SIG-M5 treated with dmso at 0.1 percent for 504 hours (cell line): ENCODE results near the gene THSD7A.

Experiments used
- DNase-seq: peaks from one replicate; lab custom pipeline; 2025; ENCODE audit not compliant: unreplicated experiment; lab: John Stamatoyannopoulos, UW

THSD7A gene

DNA sequence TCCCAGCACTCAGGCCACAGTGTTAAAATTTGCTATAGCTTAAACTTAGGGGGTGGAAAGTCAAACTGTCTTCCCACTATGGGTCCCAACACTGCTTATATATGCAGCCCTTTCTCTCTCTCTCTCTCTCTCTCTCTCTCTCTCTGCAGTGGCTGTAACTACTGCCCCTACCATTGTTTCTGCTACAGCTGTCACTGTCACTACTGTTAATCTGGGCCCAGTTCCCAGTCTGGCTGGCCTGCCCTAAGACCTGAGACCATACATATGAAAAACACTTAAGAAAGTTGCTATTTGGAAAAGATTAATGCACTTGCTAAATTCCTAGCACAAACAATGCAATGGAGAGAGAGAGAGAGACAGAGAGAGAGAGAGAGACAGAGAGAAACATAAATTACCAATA, 78.6 kb downstream of the THSD7A start:
- no peak for DNase-seq

DNA sequence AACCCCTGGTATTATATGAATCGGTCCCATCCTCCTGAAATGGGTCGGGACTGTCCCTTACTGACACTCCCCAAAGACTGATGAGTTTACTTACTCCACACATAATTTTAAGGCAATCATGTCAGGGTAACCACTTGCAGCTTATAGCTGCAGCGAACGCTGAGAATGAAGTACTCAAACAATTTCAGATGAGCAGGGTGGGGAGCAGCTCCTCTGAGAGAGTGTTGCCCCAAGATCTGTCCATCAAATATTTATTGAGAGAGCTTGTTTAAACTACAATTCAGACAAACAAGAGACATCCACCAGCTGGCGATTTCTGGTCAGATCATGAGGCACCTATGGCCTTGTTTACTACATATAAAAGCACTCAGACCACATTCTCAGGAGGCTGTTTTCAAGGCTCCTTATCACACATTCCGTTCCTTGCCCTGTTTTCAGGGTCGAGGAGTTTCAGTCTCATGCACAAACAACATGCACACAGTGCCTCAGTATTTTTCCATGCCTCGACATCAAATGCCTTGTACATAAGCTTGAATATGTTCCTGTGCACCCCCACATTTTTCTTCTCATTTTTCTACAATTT, 80.1 kb downstream of the THSD7A start:
- DNase-seq, result no peak

DNA sequence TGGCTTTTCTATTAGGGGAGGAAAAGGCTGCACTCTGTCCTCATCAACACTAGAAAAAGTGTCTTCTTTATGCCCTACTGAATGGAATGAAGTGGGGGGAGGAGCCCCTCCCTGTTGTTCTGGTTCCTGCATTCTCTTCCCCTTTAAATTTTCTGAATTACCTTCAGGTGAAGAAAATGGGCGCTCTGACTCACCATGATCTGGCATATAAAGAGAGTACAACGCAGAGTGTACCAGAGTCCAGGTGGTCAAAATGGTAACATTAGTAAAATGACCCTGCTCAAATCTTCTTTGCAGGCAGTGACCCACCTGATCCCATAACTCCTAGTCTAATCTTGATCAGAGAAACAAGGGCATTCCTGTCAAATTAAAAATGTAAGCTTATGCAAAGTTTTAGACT, 80.7 kb downstream of the THSD7A start:
- DNase-seq, result no peak

DNA sequence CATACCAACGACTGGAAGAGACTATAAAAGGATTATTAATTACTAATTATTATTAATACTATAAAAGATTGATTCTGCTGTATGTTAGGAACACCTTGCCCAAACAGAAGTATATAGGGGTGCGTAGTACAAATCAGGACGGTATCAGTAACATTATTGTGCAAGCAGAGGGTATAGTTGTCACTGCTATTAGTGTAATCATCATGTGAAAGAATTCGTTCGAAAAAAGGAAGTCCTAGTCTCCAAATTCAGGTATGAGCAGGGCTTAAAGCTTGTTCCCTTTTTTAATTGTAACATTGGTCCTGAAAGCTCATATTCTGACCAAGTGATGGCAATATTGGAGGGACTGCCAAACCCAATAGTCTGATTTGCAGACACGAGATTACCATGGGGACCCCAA, 81.8 kb downstream of the THSD7A start:
- DNase-seq, result no peak

DNA sequence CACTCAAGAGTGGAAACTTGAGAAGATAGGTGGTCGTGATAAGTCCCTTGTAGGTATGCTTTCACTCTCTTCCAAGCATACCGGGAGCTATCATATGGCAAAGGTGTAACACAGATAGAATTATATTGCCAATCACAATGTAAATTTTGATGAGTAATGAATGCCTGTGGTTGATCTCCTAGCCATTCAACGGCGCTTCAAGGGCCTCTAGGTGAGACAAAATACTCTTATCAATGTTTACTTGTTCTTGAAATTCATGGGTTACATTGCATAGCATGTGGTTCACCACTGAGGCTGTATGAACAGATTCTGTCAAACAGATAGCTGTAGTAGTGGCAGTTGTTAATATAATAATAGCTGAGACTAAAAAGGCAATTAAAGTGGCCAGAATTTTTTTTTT, 82.4 kb downstream of the THSD7A start:
- DNase-seq, result no peak

DNA sequence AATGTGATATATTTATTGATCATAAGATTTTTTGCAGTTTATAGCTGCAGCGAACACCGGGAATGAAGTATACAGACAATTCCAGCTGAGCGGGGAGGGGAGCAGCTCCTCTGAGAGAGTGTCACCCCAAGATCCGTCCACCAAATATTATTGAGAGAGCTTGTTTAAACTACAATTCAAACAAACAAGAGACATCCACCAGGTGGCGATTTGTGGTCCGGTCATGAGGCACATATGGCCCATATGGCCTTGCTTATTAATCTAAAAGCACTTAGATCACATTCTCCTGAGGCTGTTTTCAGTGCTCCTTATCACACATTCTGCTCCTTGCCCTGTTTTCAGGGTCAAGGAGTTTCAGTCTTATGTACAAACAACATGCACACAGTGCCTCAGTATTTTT, 83.1 kb downstream of the THSD7A start:
- DNase-seq, result no peak

DNA sequence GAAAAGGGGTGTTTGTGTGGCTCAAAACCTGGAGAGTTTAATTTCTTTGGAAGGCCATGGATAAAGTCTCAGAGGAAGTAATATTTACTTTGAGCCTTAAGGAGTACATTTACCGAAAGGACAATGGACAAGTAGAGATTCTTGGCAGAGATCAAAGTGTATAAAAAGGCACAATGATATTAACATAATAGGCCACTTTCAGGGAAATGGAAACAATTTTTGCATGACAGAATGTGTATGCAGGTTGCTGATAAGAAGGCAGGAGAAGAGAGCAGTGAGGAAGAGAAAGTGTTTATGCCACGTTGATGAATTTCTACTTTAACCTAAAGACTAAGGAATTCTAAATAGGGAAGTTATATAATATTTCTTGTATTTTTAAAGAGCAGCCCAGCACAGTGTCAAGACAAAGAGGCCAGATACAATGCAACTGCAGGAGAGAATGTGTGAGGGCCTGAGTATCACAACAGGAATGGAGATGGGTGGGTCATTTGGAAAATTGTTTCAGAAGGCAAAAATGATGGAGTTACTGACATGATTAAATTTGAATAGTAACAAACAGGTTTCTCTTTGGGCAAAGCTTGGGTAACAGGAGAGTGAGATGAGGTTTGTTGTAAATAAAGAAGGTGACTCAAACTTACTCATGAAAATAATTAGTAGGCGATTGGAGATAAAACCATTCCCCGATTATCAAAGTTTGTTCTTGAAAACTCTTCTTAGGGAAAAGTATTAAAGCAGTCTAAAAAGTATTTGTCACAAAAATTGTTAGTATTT, 84.1 kb downstream of the THSD7A start:
- DNase-seq, result no peak

DNA sequence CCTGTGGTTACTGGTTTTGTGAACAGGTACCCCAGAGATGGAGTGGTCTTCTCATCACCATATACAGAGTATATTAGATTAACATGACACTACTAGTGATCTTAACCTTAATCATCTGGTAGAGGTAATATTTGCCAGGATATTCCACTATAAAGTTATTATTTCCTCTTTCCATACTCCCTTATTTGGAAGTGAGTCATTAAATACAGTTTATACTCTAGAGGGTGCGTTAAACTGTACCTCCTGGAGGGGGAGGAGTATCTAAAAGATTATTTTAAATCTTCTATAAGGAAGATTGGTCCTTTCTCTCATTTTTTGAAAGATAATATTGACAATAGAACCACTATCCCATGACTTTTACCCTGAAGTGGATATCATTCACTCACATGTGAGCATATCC, 85.4 kb downstream of the THSD7A start:
- no peak for DNase-seq

DNA sequence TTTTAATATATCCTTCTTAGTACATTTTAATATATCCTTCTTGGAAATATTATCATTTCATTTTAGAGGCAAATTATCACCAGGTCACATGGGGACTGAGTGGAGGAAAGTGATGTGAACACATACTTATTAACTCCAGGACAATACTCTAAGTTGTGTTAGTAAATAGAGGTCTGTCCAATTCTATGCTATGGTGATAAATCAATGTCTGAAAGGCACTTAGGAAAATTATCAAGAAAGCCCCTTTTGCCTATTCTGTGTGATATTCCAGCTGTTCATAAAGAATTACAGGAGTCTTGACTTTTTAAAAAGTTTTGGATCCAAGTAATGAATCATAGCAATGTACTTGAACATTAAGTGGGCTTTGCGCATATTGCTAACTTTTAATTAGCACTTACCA, 88.5 kb downstream of the THSD7A start:
- DNase-seq, result no peak

DNA sequence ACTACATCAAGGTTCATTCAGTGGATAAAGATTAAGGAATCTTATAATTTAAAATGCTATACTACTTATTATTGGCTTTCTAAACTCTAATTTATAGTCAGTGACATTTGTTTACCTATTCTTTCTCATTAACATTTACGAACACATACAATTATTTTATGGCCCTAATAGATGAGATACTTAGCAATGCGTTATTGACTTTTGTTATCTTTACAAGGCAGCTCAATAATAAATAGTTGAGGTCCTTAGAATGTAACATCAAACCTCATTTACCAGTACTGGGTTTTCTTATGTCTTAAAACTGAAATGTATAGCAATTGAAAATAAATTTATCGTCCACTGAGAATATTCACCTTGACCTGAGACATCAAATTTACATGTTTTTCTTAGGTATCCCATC, 89.0 kb downstream of the THSD7A start:
- DNase-seq, result no peak

DNA sequence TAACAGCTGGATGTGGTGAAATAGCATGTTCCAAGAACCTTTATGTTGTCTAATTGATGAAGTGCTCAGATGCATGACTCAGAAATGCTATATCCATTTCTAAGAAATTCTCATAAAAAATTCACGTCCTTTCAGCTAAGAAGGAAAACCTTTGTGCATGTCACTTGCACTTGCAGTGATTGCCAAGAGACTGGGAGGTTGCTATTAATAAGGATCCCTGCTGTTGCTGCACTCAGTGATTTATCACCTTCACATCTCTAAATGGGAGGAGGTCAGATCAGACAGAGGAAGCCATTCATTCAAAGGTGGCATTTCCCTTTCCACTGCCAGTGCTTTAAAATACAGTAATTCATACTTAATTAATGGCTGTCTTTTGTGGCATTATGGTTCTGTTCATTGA, 89.5 kb downstream of the THSD7A start:
- no peak for DNase-seq

DNA sequence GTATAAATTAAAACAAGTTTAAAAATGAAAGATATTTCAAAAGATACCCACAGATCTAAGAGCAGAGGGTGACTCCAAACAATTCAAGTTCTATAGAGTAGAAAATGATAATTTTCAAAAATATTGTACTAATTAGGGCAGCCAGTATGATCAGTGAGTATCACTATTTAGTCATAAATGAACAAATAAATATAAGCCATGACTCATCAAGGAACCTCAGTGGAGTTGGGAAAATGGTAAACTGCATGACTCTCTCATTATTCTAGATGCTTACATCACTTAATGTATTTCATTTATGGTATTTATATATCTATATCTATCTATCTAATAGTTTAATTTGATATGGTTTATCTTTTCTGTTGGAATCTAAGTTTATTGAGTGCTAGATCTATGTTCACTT, 94.3 kb downstream of the THSD7A start:
- no peak for DNase-seq

DNA sequence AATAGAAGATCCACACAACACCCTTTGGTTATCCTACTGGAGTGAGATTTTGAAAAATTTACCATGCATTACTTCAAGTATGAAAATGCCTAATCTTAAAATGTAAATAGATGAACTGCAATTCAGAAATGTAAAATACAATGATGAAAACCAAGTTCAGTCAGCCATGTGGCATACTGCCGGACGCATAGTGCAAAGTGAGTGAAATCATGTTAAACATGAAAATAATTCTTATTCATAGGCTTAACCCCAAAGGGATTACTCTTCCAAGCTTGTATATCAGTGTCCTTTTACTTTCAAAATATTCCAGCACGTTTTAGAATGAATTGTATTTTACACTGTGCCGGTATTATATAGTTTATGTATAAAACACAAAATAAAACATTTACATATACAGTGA, 99.8 kb downstream of the THSD7A start:
- DNase-seq, result no peak

DNA sequence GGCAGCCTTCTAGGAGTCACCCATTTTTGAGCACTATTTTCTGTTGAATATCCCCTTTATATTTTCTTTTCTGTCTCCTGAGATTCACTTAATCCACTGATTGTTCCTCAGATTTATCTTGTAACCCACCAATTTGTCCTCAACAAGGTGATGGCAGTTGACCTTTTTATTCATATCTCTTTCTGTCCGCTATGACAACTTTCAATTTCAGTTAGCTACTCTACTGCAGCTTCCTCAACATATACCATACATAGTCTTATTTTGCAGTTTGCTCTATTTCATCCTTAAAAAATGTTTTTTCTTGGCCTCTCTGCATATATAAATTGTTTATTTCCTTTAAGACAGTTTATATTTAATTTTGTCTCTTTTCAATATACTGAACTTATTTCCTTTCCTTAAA, 101.3 kb downstream of the THSD7A start:
- DNase-seq, result no peak

DNA sequence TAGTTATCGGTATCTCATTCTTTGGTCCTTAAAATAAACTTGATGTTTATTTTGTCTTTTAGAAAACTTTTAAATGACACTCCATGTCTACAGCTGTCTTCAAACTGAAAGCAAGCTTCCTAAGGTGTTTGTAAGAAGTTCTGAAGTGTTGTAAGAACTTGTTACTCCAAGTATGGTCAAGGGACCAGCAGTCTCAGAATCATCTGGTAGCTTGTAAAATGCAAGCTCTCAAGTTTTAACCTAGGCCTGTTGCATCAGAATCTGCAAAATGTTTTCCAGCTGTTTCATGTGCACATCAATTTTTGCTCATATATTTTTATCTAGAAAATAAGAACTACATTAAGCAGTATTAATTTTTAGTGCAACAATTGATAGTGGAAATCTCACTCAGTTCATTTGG, 104.1 kb downstream of the THSD7A start:
- DNase-seq, result no peak

DNA sequence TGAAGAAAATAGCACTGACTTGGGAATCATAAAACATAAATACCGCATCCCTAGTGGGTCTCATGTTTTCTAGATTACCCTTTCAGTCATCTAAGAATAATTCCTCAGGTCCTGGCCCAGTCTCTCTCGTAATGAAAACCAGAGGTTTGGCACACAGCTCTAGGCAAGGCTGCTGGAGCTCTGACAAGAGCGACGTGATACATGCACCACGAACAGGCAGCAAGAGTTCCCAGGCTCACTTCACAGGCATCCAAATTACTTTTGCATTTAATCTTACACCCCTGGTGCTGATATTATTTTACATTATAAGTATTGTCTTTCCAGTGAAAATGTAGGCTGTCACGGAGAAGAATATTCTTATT, 105.2 kb downstream of the THSD7A start:
- DNase-seq, result no peak

DNA sequence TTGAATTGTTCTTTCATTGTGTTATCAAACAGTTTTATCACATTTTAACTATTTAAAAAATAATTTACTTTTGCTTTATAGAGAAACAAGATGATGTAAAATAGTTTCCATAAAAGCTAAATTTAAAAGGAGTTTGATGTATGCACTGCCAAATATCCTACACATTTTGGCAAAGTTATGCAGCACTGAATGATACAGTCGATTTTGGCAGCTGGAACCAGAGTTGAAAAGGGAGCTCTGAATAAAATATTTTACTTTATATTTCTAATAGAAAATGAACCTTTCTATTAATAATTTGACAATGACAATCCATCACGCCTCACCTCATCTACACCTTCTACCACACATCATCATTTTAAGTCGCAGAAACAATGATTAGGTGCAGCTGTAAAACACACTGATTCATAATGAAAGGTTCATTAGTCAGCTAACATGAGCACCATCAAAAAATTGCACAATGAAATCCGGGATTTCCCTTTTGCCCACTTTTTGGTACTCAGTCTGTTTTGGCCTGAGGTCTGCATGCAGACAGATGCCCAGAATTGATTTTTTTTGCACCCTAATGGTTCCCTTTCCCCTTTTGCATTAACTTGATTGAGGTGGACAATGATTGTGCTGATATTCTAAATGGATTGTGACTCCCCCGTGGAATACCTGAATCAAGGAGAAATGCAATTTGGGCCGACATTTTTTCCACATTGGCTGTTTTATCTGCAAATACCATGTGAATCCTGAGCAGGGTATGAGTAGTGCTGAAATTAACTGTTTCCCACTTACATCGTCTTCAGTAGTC, 105.8 kb downstream of the THSD7A start:
- no peak for DNase-seq

DNA sequence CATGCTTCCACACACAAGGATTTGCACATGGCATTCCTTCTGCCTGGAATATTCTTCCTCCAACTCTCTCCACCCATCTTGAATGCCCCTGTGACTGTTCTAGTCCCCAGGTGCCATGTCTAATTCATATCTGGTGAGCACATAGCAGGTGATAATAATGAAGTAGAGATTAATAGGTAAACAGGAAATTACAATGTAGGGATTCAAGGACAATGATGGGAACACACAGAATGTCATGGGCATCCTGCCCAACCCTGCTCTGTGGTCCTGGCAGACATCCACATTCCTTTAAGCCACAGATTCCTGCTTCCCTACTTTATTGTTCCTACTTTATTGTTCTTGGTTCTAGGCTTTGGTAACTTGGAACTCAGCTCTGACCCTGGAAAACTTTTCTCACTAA, 115.8 kb downstream of the THSD7A start:
- DNase-seq, result no peak

DNA sequence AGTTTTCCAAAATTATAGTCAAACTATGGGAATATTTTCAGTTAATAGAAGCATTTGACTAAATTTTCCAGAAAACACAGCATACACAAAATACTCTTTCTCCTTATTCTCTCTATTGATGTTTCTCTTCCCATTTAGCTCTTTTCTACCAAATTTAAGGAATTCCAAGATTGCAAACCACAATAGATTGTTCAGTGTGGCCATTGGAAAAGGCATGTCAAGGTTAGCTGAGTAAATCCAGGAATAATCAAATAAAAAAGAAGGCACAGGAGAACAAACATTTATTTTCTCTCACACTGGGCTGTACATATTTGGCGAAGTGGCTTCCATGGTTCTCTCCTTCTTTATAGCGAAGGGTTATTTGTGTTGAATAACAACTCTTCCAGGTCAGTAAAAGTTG, 117.3 kb downstream of the THSD7A start:
- DNase-seq, result no peak

DNA sequence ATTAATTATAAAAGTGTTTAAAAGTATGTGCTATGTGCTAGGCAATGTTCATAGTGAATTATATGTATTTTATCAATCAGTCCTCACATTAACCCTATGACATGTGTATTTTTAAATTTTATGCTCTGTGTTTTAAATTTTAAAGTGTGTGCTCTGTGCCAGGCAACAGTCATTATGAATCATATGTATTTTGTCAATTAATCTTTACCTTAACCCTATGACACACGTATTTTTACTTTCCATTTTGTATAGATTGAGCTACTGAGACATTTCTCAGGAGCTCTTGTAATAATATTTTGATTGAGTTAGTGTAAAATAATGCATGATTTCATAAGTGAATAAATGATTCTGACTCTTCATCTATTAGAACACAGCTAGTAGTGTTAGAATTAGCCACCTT, 117.8 kb downstream of the THSD7A start:
- no peak for DNase-seq

DNA sequence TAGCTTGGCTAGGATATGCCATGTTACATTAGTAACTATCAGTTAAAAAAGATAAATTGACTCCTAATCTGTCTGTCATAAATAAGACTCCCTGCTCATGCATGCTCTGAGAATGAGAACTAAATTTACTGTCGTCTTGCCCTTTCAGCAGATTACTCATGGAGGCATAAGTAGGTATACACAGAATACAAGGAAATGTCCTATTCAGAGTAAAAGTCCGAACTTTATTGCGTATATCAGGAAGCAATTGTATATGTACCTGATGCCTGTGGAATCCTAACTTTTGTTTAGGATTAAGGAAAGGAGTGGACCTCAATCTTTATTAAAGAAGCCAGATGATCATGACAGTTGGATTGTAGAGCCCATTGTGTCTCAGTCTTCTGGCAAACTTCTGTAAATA, 118.6 kb downstream of the THSD7A start:
- no peak for DNase-seq

DNA sequence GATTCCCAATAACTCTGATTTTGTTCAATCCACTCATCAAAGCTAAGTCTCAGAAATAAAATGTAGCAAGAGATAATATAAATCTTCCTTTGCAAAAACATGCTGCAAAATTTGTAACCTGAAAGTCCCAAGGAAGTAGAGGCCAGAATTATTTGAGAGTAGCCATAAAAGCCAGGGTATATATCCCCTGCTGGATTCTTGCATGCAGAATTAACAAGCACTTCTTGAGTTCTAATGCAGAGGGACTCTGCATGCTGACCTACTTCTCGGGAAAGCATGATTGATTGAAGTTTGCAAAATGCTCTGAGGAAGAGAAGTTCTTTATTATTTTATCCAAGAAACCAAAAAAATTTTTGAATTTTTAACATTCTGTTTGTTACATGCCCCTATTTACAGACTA, 121.6 kb downstream of the THSD7A start:
- no peak for DNase-seq
